CD14-positive monocyte (primary cell): ENCODE measurements around the gene LSS. TPM values are rescaled to one million over a fixed set of nuclear protein-coding genes. Genes with fewer than 3 reads are reported as not detected.
A peak's percentile ranks its signal among the peaks of the same experiment; 100 is the strongest.

Source experiments
- DNase-seq, 3 donors: peaks; one replicate each; pipeline ENCODE4 v3.0.0-alpha.2; 2011 to 2022
- H2AFZ ChIP-seq: 2 replicates; pipeline ENCODE4 v1.6.0; 2012; ENCODE audit warnings: mild to moderate bottlenecking, low read depth, low read length, inconsistent platforms; ENCODE audit not compliant: insufficient read depth, poor library complexity, severe bottlenecking
- H3K27ac ChIP-seq, 2 donors: 1 replicate in 1 of 2; 2 replicates in 1 of 2; pipeline ENCODE4 v1.5.1; 2012 to 2013; ENCODE audit warnings: low read length in 2 of 2, control low read depth in 1 of 2, inconsistent platforms in 1 of 2, low read depth in 1 of 2, mild to moderate bottlenecking in 1 of 2
- H3K27me3 ChIP-seq, 2 donors: one replicate each; pipeline versions ENCODE4 v1.6.0 to v1.6.1; 2011 to 2013; ENCODE audit warnings: low read length in 2 of 2; ENCODE audit not compliant: control insufficient read depth in 2 of 2, insufficient read depth in 2 of 2
- H3K36me3 ChIP-seq, 2 donors: replicated peaks in 1 of 2; 1 replicate in 1 of 2; 2 replicates in 1 of 2; pipeline versions ENCODE4 v1.5.1 to v1.6.1; 2012 to 2013; ENCODE audit warnings: low read length in 2 of 2, control low read depth in 1 of 2, inconsistent platforms in 1 of 2, mild to moderate bottlenecking in 1 of 2; ENCODE audit not compliant: insufficient read depth in 2 of 2, control insufficient read depth in 1 of 2
- H3K4me1 ChIP-seq, 2 donors: 1 replicate in 1 of 2; 2 replicates in 1 of 2; pipeline versions ENCODE4 v1.5.1 to v1.6.1; 2012 to 2013; ENCODE audit warnings: low read length in 2 of 2, control low read depth in 1 of 2, inconsistent platforms in 1 of 2, mild to moderate bottlenecking in 1 of 2, moderate library complexity in 1 of 2; ENCODE audit not compliant: insufficient read depth in 2 of 2, control insufficient read depth in 1 of 2
- H3K4me2 ChIP-seq: replicated peaks from 2 replicates; pipeline ENCODE3; 2012; ENCODE audit warnings: low read length, moderate library complexity, mild to moderate bottlenecking; ENCODE audit not compliant: poor library complexity, severe bottlenecking; ENCODE audit errors: extremely low read depth
- H3K4me3 ChIP-seq, 3 experiments: fragments of 200-600 bp in 1 of 3; sonication (generic) in 1 of 3; replicated peaks in 1 of 3; 1 replicate in 2 of 3; 2 replicates in 1 of 3; pipeline ENCODE4 v1.5.1; 2011 to 2013; ENCODE audit warnings: low read length in 3 of 3, mild to moderate bottlenecking in 3 of 3, control low read depth in 2 of 3, low read depth in 2 of 3, inconsistent platforms in 1 of 3, moderate library complexity in 1 of 3
- H3K79me2 ChIP-seq: 2 replicates; pipeline ENCODE4 v1.6.0; 2012; ENCODE audit warnings: mild to moderate bottlenecking, control low read depth, inconsistent platforms, low read length, moderate library complexity; ENCODE audit not compliant: insufficient read depth
- H3K9ac ChIP-seq: 2 replicates; pipeline ENCODE4 v1.6.0; 2017; ENCODE audit warnings: low read length, mild to moderate bottlenecking; ENCODE audit not compliant: insufficient read depth, poor library complexity, severe bottlenecking
- H3K9me3 ChIP-seq, 2 donors: replicated peaks in 1 of 2; 1 replicate in 1 of 2; 2 replicates in 1 of 2; pipeline versions ENCODE4 v1.5.1 to v1.6.1; 2012 to 2013; ENCODE audit warnings: low read length in 2 of 2, control low read depth in 1 of 2; ENCODE audit not compliant: control insufficient read depth in 1 of 2, insufficient read depth in 1 of 2
- H4K20me1 ChIP-seq: 2 replicates; pipeline ENCODE4 v1.6.0; 2012; ENCODE audit warnings: mild to moderate bottlenecking, low read length, control low read depth, moderate library complexity; ENCODE audit not compliant: insufficient read depth
- H3K27ac Mint-ChIP-seq, 7 donors: one replicate each; pipeline ENCODE4 v1.8.0; 2020; ENCODE audit warnings: mild to moderate bottlenecking in 7 of 7, mixed read lengths in 7 of 7, moderate library complexity in 6 of 7, inconsistent platforms in 2 of 7
- H3K27me3 Mint-ChIP-seq, 3 donors: one replicate each; pipeline ENCODE4 v1.8.0; 2021 to 2022; ENCODE audit warnings: low read depth in 3 of 3, mild to moderate bottlenecking in 3 of 3, mixed read lengths in 3 of 3, moderate library complexity in 3 of 3, inconsistent platforms in 1 of 3
- H3K36me3 Mint-ChIP-seq, 2 donors: one replicate each; pipeline ENCODE4 v1.8.0; 2020; ENCODE audit warnings: mixed read lengths in 2 of 2, inconsistent platforms in 1 of 2, mild to moderate bottlenecking in 1 of 2
- H3K4me1 Mint-ChIP-seq: one replicate; pipeline ENCODE4 v1.8.0; 2020; ENCODE audit warnings: mild to moderate bottlenecking, mixed read lengths
- H3K4me3 Mint-ChIP-seq, 2 donors: one replicate each; pipeline ENCODE4 v1.8.0; 2020; ENCODE audit warnings: mild to moderate bottlenecking in 2 of 2, mixed read lengths in 2 of 2, moderate library complexity in 1 of 2
- H3K9me3 Mint-ChIP-seq, 7 donors: one replicate each; pipeline ENCODE4 v1.8.0; 2020 to 2022; ENCODE audit warnings: mixed read lengths in 7 of 7, mild to moderate bottlenecking in 6 of 7, moderate library complexity in 6 of 7, inconsistent platforms in 2 of 7
- WGBS: methylation state at CpG from one replicate; pipeline ENCODE4 v1.1.5; 2013; ENCODE audit warnings: missing lambda C conversion rate; ENCODE audit not compliant: insufficient coverage; 5-methylcytosine and 5-hydroxymethylcytosine counted together
- intact Hi-C, 2 donors: fragments of 100-400 bp; cut with micrococcal nuclease; formaldehyde crosslinking; loops; one replicate each; pipeline versions ENCODE4 v1.15.0 to v1.15.1; 2023
- polyA plus RNA-seq, 3 donors: library from polyadenylated mRNA; depleted of rRNA in 1 of 3; unstranded in 2 of 3; stranded (reverse) in 1 of 3; fragments of 300-500 nt in 2 of 3; fragments of >200 nt in 1 of 3; fragmentation: Illumina TruSeq in 2 of 3; gene quantifications; 1 replicate in 2 of 3; 2 replicates in 1 of 3; pipeline ENCODE4 v1.2.3, GENCODE V29; 2012 to 2021
- TF ChIP-seq, protein P1 (sequence below): fragments of 200-600 bp; IDR thresholded peaks from one replicate; pipeline ENCODE4 v1.8.0; 2022; ENCODE audit warnings: antibody characterized with exemption, mild to moderate bottlenecking

The LSS gene
- polyA plus RNA-seq, 3 donors, result 4.1 to 20.0 (median 4.9) TPM

DNA sequence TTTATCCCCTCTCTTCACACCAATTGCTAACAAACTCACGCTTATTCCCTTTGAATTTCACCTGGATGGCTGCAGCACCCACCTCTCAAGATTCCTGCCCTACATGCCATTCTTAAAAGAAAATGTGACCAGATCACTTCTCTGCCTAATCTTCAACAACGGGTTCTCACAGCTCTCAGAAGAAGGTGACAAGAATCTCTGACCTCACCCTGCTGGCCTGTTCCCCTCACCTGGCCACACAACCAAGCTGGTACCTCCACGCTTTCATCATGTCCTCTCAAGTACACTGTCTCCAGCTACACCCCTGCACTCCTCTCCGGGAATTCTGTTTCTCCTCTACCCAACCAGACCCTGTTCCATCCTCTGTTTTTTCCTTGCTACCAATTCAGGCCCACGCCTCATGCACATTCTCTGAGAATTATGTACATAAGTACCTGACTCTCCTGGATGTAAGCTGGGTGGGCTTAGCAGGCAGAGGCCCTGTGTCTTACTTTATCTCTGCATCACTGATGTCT is 5.9 kb upstream of the LSS start:
- Histone ChIP-seq H3K9me3 (no peaks in the 10 kb centered on the region), H3K9ac (no peak overlapping the region), H3K27me3 (no peaks in the 10 kb centered on the region), H3K36me3 (peaks cover 42 to 68% of the 10 kb centered on the region in 2 donors), H4K20me1 (peaks cover 5% of the 10 kb centered on the region), H3K27ac (no peak overlapping the region), H3K4me1 (peaks cover 4 to 5% of the 10 kb centered on the region in 2 donors), H3K4me2 (no peak overlapping the region), H3K4me3 (no peak overlapping the region), H3K79me2 (no peaks in the 10 kb centered on the region), H2AFZ (no peak overlapping the region)
- TF ChIP-seq, protein P1, sequence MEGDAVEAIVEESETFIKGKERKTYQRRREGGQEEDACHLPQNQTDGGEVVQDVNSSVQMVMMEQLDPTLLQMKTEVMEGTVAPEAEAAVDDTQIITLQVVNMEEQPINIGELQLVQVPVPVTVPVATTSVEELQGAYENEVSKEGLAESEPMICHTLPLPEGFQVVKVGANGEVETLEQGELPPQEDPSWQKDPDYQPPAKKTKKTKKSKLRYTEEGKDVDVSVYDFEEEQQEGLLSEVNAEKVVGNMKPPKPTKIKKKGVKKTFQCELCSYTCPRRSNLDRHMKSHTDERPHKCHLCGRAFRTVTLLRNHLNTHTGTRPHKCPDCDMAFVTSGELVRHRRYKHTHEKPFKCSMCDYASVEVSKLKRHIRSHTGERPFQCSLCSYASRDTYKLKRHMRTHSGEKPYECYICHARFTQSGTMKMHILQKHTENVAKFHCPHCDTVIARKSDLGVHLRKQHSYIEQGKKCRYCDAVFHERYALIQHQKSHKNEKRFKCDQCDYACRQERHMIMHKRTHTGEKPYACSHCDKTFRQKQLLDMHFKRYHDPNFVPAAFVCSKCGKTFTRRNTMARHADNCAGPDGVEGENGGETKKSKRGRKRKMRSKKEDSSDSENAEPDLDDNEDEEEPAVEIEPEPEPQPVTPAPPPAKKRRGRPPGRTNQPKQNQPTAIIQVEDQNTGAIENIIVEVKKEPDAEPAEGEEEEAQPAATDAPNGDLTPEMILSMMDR, result no peak
- H3K9me3 Mint-ChIP-seq, result peaks cover 0 to 3% (median 0%) of the 10 kb centered on the region in 7 donors
- no peak overlapping the region for H3K4me3 Mint-ChIP-seq
- intact Hi-C loops, result no loop called here
- no peak for DNase-seq
- peaks cover 54 to 69% of the 10 kb centered on the region in 2 donors for H3K36me3 Mint-ChIP-seq
- H3K27ac Mint-ChIP-seq, result no peak overlapping the region
- H3K27me3 Mint-ChIP-seq, result peaks cover 0 to 2% (median 1%) of the 10 kb centered on the region in 3 donors
- 80% methylated on average over 4 of the region's 5 CpGs for WGBS
- H3K4me1 Mint-ChIP-seq, result peaks cover 12% of the 10 kb centered on the region

DNA sequence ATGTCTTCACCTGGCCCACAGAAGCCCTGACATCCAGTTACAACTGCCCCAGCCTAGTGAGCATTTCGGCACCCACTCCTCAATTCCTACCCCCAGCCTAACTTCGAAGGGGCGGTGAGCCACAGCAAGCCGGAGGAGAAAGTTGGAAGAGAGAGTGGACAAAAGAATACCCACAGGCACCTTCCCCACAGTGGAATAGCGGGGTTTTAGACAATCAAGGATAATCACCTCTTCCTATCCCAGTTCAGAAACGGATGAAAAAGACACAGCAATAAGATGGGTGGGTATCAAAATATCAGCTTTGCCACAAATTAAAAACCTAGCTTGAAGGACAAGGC is 1.3 kb upstream of the LSS start:
- H3K27me3 Mint-ChIP-seq, result peaks cover 2 to 7% (median 3%) of the 10 kb centered on the region in 3 donors
- no peaks in the 10 kb centered on the region for H3K9me3 ChIP-seq
- H3K79me2 ChIP-seq, result peaks cover 4% of the 10 kb centered on the region
- H2AFZ ChIP-seq, result peak overlapping the region; percentile 92
- H3K27ac Mint-ChIP-seq, result peak overlapping the region in 1 of 7 donors; percentile 2
- H3K4me2 ChIP-seq, result peak overlapping the region; percentile 85
- H3K4me3 ChIP-seq, result peak overlapping the region in 2 of 3 experiments; percentile 31 to 74
- peaks cover 26 to 32% of the 10 kb centered on the region in 2 donors for H3K36me3 Mint-ChIP-seq
- TF ChIP-seq, protein P1, result no peak
- H3K27ac ChIP-seq, result no peak overlapping the region
- H3K36me3 ChIP-seq, result peaks cover 13 to 24% of the 10 kb centered on the region in 2 donors
- intact Hi-C loops, result loop anchor here (2.0 to 5.0 kb wide), 3 partner anchors 45 to 92 kb away; partner anchors contain the start of genes SPATC1L (in 2 of the 2), C21orf58 (in 1 of the 2) and PCNT (in 1 of the 2)
- peak overlapping the region; percentile 35 for H3K9ac ChIP-seq
- WGBS, result no CpG with 5 or more reads among the region's 6 CpGs
- H3K4me1 ChIP-seq, result peaks cover 17 to 24% of the 10 kb centered on the region in 2 donors
- no peaks in the 10 kb centered on the region for H3K27me3 ChIP-seq
- no peak for DNase-seq
- peaks cover 0 to 7% (median 1%) of the 10 kb centered on the region in 7 donors for H3K9me3 Mint-ChIP-seq
- peak overlapping the region; percentile 14 to 99 for H3K4me3 Mint-ChIP-seq
- H4K20me1 ChIP-seq, result no peaks in the 10 kb centered on the region
- peaks cover 34% of the 10 kb centered on the region for H3K4me1 Mint-ChIP-seq
